Stimulated activated CD4-positive, alpha-beta T cell treated with anti-CD3 and anti-CD28 coated beads, TNF-alpha, amount 100 ng/mL, for 1 hour (primary cell): ENCODE data around the gene ENKD1.
"Not testable (repeated sequence)": the region's sequence is repeated elsewhere in the genome, so short reads cannot be mapped to it uniquely, and the experiment has no call there.

ENCODE experiments used
- DNase-seq, 3 donors: peaks; one replicate each; pipeline ENCODE4 v3.0.0-alpha.2; 2020; ENCODE audit warnings: low read depth in 3 of 3, low spot score in 1 of 3

Gene ENKD1, protein sequence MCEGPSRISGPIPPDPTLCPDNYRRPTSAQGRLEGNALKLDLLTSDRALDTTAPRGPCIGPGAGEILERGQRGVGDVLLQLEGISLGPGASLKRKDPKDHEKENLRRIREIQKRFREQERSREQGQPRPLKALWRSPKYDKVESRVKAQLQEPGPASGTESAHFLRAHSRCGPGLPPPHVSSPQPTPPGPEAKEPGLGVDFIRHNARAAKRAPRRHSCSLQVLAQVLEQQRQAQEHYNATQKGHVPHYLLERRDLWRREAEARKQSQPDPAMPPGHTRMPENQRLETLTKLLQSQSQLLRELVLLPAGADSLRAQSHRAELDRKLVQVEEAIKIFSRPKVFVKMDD

DNA sequence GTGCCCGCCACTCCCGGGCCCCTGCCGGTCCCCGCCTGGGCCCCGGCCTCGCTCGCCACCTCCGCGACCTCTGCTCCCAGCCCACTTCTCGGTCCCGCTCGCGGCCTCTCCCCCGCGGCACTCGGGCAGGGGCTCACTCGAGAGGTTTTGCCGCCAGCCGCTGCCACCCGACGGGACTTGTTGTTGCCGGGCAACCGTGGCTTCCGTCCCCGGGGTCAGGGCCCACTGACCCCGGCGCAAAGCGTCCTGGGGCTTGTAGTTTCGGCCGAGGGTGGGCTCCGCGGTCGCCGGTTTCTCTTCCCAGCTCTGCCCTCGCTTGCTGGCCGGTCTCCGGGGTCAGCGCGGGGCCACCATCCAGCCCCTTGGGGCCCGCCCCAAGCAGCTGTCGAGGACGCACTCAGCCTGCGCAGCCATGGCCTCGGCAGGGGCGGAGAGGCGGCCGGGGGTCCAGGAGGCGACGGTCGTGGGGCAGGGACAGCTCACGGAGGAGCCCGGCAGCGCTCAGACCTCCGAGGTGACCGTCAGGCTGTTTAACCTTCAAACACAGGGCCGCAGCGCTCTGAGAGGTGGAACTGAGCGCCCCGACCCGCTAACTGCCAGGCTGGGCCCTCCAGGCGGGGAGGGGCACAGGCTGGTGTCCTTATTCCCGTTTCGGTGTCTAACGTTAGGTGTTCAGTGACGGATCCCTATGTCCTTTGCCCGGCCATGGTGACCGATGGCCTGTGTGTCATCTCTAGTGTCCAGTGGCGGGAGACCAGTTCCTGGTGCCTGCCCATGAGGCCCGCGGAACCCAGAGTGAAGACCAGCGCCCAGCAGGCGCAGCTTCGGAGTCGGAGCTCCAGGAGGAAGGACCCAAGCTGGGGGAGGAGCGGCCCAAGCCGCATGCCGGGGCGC lies at the start of gene ENKD1, which contains the start of gene C16orf86:
Gene ENKD1, minus strand, starts transcription at position 192 of the 894 bp plus-strand sequence. CDS start 308 bp downstream, outside the sequence.
Gene C16orf86, plus strand, starts transcription at position 256 of the 894 bp plus-strand sequence. Its CDS starts 157 bp downstream, at position 413.
- peak; percentile 51 to 69 (median 61) for DNase-seq

DNA sequence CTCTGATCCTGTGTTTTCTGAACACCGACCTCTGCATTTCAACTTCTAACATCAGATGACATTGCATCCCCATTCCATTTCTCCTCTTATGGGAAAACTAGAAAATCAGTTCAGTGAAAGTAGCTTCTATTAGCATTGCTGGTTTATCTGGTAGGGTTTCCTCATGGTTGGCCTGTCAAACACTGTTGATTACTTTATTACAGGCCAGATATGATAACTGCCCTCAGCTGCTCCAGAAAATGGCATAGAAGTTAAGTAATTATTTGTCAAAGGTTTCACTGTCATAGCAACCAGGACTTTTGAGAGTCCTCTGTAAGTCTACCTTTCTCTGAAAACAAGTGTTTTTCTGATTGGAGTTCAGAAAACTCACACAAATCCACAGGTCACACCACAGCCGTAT lies 49.5 kb upstream of the ENKD1 start:
- no peak for DNase-seq

DNA sequence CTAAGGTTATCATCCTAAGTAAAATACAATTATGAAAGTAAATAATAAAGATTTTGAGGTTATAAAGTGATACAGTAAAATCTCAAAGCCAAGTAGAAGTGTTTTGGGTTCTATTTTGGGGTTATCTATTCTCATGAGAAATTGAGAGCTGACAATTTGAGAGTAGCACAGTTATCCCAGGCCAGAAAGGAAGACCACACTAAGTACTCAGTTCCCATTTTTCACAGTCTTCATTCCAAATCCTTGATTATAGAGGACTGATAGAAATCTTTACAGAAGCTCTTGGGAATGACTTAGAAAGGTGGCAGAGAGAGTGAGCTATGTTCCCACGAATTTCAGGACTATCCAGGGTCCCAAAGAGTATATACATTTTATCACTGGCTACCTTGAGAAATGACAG lies 48.0 kb upstream of the ENKD1 start:
- no peak for DNase-seq

DNA sequence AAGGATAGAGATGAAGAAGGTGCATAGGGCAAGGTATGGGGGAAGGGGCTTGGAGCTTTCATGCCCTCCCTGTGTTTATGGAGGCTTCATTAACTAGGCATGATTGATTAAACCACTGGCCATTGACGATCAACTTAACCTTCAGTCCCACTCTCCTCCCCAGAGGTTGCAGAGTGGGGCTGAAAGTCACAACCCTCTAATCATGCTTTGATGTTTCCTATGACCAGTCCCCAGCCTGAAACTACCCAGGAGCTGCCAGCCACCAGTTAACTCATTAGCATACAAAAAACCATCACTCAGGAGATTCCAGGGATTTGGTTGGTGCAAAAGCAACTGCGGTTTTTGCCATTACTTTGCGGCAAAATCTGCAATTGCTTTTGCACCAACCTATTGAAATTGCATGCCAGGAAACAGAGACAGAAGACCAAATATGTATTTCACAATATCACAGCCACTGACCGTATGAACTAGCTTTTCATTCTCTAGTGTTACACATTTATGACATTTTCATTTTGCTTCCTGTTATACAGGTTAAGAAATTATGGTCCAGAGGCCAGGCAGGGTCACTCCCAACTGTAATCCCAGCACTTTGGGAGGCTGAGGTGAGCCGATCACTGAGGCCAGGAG lies 47.2 kb upstream of the ENKD1 start:
- DNase-seq = no peak

DNA sequence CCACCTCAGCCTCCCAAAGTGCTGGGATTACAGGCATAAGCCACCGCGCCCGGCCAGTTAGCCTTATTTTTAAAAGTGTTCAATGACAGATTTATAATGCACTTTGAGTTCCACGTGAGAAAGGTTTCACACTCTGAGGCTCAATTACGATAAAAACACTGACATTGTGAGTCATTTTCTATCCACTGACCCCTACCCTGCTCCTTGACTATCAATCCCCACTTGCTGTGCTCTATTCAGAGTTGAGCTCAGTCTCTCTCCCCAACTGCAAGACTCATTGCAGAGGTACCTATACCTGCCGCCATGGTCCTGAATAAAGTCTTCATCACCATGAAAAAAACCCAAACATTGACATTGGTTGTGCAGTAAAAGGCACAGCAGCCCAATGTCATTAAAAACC lies 44.1 kb upstream of the ENKD1 start:
- no peak for DNase-seq

DNA sequence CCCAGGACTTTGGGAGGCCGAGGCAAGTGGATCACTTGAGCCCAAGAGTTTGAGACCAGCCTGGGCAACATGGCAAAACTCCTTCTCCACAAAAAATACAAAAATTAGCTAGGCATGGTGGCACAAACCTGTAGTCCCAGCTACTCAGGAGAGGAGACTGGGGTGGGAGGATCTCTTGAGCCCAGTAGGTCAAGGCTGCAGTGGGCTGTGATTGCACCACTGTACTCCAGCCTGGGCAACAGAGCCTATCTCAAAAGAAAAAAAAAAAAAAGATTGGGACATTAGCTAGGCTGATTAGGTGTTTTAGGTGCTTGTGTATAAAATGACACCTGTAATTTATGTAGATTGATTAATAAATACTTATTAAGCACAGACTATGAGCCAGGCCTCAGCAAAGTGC lies 42.5 kb upstream of the ENKD1 start:
- DNase-seq = no peak

DNA sequence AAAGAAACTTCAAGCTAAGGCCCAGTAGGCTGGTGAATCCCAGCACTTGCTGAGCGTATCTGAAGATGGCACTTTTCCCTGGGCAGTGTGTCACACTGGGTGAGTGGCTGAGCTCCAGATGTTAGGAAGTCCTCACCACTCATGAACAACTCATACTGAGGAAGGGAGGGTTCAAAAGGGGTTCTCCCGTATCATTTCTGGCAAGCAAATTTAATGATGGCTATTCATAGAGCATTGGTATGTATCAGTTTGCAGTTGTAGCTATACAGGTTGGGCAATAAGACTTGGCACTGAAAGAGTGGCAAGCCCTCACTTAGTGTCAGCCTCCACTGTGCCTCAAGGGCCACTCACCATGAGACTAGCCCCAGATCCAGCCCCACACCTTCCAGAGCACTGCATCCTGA lies 41.8 kb upstream of the ENKD1 start:
- DNase-seq = no peak

DNA sequence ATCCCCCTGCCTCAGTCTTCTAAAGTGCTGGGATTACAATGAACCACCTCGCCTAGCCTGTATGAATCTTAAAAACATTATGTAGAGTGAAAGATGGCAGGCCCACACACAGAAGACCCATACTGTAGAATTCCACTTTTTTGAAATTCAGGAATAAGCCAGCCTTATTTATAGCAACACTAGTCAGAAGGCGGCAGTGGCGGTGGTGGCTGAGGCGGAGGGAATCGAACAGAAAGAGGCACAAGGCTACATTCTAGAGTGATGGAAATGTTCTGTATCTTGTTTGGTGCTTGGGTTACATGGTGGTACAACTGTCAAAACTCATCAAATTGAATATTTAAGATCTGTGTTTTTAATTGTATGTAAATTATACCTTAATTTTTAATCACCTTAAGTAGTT lies 41.2 kb upstream of the ENKD1 start:
- DNase-seq = no peak

DNA sequence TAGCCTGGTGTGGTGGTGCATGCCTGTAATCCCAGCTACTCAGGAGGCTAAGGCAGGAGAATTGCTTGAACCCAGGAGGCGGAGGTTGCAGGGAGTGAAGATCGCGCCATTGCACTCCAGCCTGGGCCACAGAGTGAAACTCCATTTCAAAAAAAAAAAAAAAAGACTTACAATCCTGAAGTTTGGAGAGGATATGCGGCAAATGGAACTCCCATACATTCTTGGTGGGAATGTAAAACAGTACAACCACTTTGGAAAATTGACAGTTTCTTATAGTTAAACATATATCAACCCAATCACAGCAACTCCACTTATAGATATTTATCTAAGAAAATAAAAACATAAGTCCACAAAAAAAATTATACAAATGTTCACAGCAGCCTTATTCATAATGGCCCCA lies 40.7 kb upstream of the ENKD1 start:
- DNase-seq = no peak

DNA sequence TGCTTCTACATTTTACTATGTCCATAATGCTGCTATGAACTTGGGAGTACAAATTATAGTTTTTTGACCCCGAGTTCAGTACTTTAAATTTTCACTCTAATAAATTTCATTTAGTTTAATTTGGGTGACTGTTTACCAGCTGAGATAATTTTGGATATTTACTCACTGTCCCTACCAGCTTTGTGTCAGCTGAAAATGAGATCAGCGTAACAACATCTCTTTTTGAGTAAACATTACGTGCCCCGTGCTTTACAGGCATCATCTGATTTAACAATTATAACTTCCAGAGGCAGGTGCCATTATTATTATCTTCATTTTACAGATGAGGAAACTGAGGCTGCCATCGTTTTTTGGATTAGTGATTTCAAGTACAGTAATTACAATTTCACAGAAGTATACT lies 37.6 kb upstream of the ENKD1 start:
- DNase-seq = no peak

DNA sequence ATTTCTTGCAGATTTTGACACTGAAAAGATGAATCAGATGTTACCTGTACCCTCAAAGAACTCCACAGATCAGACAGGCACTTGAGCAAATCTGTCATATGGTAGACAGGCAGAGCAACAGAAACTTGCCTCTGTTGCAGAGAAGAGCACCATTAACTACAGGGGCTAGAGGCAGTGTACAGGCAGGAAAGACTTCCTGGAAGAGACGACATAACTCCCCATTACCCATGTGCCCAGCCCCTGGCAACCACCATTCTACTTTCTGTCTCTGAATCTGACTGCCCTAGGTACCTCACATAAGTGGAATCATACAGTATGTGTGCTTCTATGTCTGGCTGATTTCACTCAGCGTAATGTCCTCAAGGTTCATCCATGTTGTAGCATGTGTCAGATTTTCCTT lies 37.1 kb upstream of the ENKD1 start:
- no peak for DNase-seq

DNA sequence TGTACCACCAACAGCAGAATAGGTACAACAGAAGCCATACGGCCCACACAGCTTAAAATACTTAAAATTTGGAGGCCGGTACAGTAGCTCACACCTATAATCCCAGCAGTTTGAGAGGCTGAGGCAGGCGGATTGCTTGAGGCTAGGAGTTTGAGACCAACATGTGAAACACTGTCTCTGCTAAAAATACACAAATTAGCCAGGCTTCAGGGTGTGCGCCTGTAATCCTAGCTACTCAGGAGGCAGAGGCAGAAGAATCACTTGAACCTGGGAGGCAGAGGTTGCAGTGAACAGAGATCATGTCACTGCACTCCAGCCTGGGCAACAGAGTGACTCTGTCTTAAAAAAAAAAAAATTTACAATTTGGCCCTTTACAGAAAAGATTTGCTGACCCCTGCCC lies 35.6 kb upstream of the ENKD1 start:
- no peak for DNase-seq

DNA sequence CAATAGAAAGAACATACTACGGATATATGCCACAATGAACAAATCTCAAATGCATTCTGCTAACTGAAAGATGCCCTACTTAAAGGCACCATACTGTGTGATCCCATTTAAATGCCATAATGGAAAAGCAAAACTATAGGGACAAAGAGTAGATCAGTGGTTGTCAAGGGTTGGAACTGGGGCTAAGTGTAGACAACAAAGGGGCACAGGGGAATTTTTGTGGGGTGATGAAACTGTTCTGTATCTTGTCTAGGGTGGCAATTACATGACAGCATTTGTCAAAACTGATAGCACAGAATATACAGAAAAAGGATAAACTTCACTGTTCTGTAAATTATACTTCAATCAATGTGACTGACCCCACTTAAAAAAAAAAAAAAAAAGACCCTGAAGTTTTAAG lies 34.9 kb upstream of the ENKD1 start:
- DNase-seq = no peak

DNA sequence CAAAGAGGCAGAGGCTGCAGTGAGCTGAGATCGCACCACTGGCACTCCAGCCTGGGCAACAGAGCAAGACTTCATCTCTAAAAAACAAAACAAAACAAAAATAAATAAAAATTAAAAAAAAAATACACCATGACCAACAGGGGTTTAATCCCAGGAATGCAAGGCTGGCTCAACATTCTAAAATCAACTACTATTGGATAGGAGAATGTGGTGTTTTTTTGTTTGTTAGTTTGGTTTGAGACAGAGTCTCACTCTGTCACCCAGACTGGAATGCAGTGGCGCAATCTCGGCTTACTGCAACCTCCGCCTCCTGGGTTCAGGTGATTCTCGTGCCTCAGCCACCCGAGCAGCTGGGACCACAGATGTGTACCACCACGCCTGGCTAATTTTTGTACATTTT lies 32.7 kb upstream of the ENKD1 start:
- no peak for DNase-seq

DNA sequence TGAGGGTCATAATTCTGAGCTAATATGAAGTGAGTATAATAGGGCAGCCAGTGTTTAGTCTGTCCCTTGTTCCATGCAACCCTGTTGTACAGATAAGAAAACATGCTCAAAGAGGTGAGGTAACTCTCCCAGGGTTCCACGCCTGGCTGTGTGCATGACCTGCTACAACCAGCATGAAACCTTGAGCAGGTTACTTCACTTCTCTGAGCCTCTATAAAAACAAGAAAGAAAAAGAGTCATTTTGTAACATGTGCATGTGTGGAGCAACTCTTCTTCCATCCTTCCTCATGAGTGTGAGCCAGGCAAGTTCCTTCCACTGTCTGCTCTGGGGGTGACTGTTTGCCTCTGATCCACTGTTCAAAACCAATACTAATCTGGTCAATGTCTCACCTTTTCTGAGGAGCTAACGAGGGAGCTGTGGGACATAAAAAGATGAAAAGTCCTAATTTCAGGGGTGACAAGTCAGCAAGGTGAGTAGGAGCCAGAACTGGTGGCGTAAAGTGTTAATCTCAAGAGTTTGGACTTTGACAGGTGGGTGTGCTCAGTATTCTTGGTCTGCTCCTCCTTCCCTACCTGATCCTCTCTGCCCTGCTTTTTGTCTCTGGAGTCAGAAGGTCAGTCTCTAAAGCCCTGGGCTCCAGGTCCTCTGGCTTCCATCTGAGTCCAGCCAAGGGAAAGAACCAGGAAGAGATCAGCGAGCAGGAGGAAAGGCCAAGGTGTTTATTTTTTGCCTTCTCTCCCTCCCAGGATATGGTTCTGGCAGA lies 31.1 kb upstream of the ENKD1 start:
- no peak for DNase-seq

DNA sequence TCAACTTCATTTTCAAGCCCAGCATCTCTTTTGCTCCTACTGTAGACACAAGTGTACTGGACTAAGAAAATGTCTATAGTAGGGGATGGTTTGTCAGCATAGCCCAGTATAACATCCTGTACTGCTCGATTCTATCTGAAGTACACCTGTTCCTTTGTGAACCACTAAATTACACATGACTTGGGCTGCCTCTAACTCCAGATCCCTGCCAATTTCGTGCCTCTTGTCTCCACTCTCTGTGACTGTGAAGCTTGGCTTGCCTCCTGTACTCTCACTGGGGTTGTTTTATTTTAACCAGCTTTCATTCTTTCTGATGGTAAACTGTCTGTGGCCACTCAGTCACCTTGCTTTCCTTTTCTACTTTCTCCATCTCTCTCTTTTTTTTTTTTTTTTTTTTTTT lies 28.1 kb upstream of the ENKD1 start:
- DNase-seq = no peak

DNA sequence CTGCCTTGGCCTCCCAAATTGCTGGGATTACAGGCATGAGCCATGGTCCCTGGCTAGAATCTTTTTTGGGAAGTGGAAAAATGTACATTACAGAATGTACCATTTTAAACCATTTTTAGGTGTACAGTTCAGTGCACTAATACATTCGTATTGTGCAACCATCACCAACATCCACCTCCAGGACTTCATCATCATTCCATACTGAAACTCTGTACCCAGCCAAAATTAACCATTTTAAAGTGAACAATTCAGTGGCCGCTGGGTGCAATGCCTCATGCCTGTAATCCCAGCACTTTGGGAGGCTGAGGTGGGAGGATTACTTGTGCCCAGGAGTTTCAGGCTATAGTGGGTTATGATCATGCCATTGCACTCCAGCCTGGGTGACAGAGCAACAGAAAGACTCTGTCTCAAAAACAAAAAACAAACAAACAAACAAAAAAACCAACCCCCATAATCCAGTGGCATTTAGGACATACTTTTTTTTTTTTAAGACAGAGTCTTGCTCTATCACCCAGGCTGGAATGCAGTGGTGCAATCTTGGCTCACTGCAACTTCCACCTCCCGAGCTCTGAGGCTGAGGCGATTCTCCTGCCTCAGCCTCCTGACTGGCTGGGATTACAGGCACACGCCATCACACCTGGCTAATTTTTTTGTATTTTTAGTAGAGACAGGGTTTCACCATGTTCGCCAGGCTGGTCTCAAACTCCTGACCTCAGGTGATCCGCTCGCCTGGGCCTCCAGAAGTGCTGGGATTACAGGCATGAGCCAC lies 27.2 kb upstream of the ENKD1 start:
- not testable (repeated sequence) for DNase-seq

DNA sequence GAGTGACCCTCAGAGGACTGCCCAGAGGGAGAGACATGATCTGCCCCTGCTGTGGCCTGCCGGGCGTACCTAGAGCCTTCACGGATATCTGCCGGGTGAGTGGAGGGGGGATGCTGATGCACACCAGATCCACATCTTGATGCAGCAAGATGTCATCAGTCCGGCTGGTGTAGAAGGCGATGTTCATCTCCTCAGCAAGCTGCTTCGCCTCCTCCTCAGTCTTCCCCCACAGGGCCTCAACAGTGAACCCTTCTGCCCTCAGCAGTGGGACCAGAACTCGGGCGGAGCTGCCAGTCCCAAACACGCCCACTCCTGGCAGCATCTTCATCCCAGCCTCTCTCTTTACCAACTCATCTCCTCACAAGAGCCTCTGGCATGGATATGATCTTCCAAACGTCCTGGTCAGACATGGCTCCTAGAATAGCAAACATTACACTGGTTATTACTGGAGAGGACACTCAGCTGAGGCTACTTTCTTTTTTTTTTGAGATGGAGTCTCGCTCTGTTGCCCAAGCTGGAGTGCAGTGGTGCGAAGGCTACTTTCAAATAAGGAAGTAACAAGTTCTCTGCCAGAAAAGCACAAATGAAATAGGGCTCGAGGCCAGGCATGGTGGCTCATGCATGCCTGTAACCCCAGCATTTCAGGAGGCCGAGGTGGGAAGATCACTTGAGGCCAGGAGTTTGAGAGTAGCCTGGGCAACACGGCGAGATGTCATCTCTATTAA lies 19.0 kb upstream of the ENKD1 start:
- no peak for DNase-seq

DNA sequence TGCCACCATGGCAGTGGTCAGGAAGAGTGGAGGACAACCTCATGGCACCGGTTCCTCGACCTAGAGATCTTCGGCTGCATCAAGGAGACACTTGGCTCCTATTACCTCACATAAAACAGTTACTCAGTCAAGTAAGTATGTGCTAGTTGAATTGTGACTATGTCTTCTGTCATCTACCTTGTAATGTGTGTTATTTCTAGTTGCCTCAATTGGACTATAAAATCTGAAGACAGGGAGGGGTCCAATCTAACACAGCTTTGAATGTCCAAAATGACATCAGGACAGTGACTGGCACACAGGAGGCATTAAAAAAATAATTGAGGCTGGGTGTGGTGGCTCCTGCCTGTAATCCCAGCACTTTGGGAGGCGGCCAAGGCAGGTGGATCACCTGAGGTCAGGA lies 17.2 kb upstream of the ENKD1 start:
- no peak for DNase-seq
